T-cell (primary cell): ENCODE measurements around the gene BNC2. TPM values are rescaled to one million over a fixed set of nuclear protein-coding genes. Genes with fewer than 3 reads are reported as not detected.

Source experiments
- ATAC-seq, 4 experiments: fragments of 200-7000 bp in 3 of 4; fragments of 150-1000 bp in 1 of 4; cut with Tn5 transposase; replicated peaks in 1 of 4; 1 replicate in 3 of 4; 2 replicates in 1 of 4; pipeline ENCODE4 v1.10.0; 2021; ENCODE audit warnings: moderate library complexity in 3 of 4, mild to moderate bottlenecking in 2 of 4, moderate number of reproducible peaks in 1 of 4
- CTCF ChIA-PET, 2 donors: fragments of 300-600 bp; sonication (Branson Sonifier 250); formaldehyde crosslinking; loops; one replicate each; lab custom pipeline; 2022; ENCODE audit warnings: antibody characterized with exemption in 2 of 2; lab: Charles Lee
- POLR2A ChIA-PET, 2 donors: fragments of 300-600 bp; sonication (Branson Sonifier 250); formaldehyde crosslinking; loops; one replicate each; lab custom pipeline; 2022; ENCODE audit warnings: antibody characterized with exemption in 2 of 2; lab: Charles Lee
- DNase-seq, 35 experiments: peaks; one replicate each; pipeline versions ENCODE4 v3.0.0 to v3.0.0-alpha.2; 2013 to 2023
- H3K27ac ChIP-seq: one replicate; pipeline ENCODE4 v1.5.1; 2013; ENCODE audit warnings: low read length
- H3K27me3 ChIP-seq, 2 experiments: replicated peaks in 1 of 2; 1 replicate in 1 of 2; 2 replicates in 1 of 2; pipeline versions ENCODE4 v1.6.1 to v1.7.0; 2013; ENCODE audit warnings: low read length in 1 of 2, mixed read lengths in 1 of 2; ENCODE audit not compliant: control insufficient read depth in 2 of 2, insufficient read depth in 2 of 2; ENCODE audit errors: extremely low read depth in 1 of 2
- H3K36me3 ChIP-seq, 2 donors: 1 replicate in 1 of 2; 2 replicates in 1 of 2; pipeline versions ENCODE4 v1.6.1 to v1.7.0; 2013; ENCODE audit warnings: low read length in 1 of 2; ENCODE audit not compliant: control insufficient read depth in 2 of 2, insufficient read depth in 1 of 2; ENCODE audit errors: extremely low read depth in 1 of 2
- H3K4me1 ChIP-seq, 2 experiments: 1 replicate in 1 of 2; 2 replicates in 1 of 2; pipeline versions ENCODE4 v1.6.1 to v1.7.0; 2013; ENCODE audit warnings: low read length in 2 of 2, mixed read lengths in 1 of 2; ENCODE audit not compliant: insufficient read depth in 2 of 2, control insufficient read depth in 1 of 2; ENCODE audit errors: extremely low read depth in 1 of 2
- H3K4me3 ChIP-seq, 2 donors: 1 replicate in 1 of 2; 2 replicates in 1 of 2; pipeline versions ENCODE4 v1.5.1 to v1.7.0; 2013; ENCODE audit warnings: mild to moderate bottlenecking in 2 of 2, low read length in 1 of 2, moderate library complexity in 1 of 2; ENCODE audit not compliant: control insufficient read depth in 1 of 2; ENCODE audit errors: extremely low read depth in 1 of 2
- H3K9me3 ChIP-seq: 2 replicates; pipeline ENCODE4 v1.7.0; 2013
- H3K27ac Mint-ChIP-seq, 2 donors: one replicate each; pipeline ENCODE4 v1.8.0; 2020 to 2021; ENCODE audit warnings: mild to moderate bottlenecking in 2 of 2, mixed read lengths in 2 of 2
- H3K27me3 Mint-ChIP-seq, 2 donors: one replicate each; pipeline ENCODE4 v1.8.0; 2021 to 2022; ENCODE audit warnings: mixed read lengths in 2 of 2
- H3K36me3 Mint-ChIP-seq: one replicate; pipeline ENCODE4 v1.8.0; 2021; ENCODE audit warnings: mixed read lengths
- H3K4me1 Mint-ChIP-seq, 3 donors: one replicate each; pipeline ENCODE4 v1.8.0; 2020 to 2022; ENCODE audit warnings: mixed read lengths in 3 of 3, mild to moderate bottlenecking in 1 of 3
- H3K4me3 Mint-ChIP-seq, 3 donors: one replicate each; pipeline ENCODE4 v1.8.0; 2020 to 2022; ENCODE audit warnings: mild to moderate bottlenecking in 3 of 3, mixed read lengths in 3 of 3, moderate library complexity in 3 of 3
- H3K9me3 Mint-ChIP-seq, 3 donors: one replicate each; pipeline ENCODE4 v1.8.0; 2020 to 2022; ENCODE audit warnings: mixed read lengths in 3 of 3
- WGBS: methylation state at CpG from one replicate; pipeline ENCODE4 v1.1.5; 2013; ENCODE audit warnings: missing lambda C conversion rate; ENCODE audit not compliant: insufficient coverage; 5-methylcytosine and 5-hydroxymethylcytosine counted together
- total RNA-seq, 35 experiments: library from RNA in 6 of 35; stranded (reverse) in 6 of 35; fragments of 120-200 nt in 1 of 35; gene quantifications; one replicate each; pipeline versions ENCODE4 v1.2.1 to v1.2.4 and lab custom pipeline; 2013 to 2026

BNC2 gene
- total RNA-seq, 5 donors from 2014 or later (not counting 1 experiment from before 2014, with no cell fraction given) = 0.03 to 2.1 (median 0.57) TPM

DNA sequence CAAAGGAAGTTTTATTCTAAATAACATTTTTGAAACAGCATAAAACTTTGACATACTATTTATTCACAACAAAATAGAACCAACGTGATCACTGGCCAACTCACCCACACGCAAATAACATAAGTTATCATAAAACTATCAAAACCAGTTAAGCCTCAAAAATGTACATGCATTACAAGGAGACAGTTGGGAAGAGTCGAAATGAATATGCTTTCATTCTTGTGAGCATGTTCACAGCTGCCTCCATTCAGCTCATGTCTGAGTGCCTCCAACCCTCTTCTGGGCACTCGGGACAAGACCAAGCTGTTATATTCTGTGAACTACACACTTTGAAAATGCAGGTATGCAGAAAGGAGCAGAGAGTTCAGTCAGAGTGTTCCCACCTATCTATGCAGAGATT lies 284.9 kb downstream of the BNC2 start:
- Histone ChIP-seq H3K4me1 (no peaks in the 10 kb centered on the region), H3K27me3 (no peaks in the 10 kb centered on the region), H3K4me3 (no peak overlapping the region), H3K27ac (no peak overlapping the region), H3K9me3 (no peaks in the 10 kb centered on the region), H3K36me3 (no peaks in the 10 kb centered on the region)
- Mint-ChIP-seq H3K27ac (no peak overlapping the region), H3K36me3 (no peaks in the 10 kb centered on the region), H3K4me3 (no peak overlapping the region), H3K27me3 (no peaks in the 10 kb centered on the region), H3K4me1 (no peaks in the 10 kb centered on the region), H3K9me3 (peaks cover 0 to 14% (median 4%) of the 10 kb centered on the region in 3 donors)
- WGBS = 83% methylated on average over 2 of the region's 4 CpGs
- no peak for ATAC-seq
- POLR2A ChIA-PET = no interaction called here
- CTCF ChIA-PET = no interaction called here
- no peak for DNase-seq

DNA sequence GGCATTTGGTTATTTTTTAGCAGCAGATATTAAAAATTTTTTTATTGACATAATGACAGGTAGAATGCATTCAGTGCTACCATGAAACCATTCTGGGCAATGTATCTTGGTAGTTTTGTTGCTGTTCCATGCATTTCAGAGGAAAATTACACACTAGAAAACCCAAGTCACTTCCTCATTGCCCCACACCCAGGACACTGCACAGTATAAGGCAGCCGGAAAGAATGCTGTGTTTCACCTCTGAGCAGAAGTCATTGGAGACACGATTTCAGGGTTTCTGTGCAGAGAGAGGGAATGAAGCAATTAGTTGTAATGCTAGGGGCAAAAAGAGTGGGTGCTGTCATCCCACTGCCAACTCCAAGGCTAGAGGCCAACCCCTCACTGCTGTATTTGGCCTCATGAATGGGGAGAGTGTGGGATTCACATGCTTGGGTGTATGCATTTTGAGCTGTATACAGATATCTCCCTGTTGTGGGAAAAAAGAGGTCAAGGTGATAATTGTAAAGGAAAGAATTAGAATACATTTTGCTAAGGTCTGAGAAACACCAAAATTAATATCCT lies 290.5 kb downstream of the BNC2 start:
- Mint-ChIP-seq H3K4me1 (no peaks in the 10 kb centered on the region), H3K27me3 (no peaks in the 10 kb centered on the region), H3K27ac (no peak overlapping the region), H3K4me3 (no peak overlapping the region), H3K36me3 (no peaks in the 10 kb centered on the region), H3K9me3 (peaks cover 0 to 3% (median 0%) of the 10 kb centered on the region in 3 donors)
- no peak for ATAC-seq
- Histone ChIP-seq H3K36me3 (no peaks in the 10 kb centered on the region), H3K27ac (no peak overlapping the region), H3K9me3 (no peaks in the 10 kb centered on the region), H3K4me3 (no peak overlapping the region), H3K4me1 (no peaks in the 10 kb centered on the region), H3K27me3 (no peaks in the 10 kb centered on the region)
- CTCF ChIA-PET = no interaction called here
- POLR2A ChIA-PET = no interaction called here
- WGBS = no CpG with 5 or more reads among the region's 2 CpGs
- DNase-seq = no peak

- no peak for DNase-seq
- Histone ChIP-seq H3K9me3 (no peaks in the 10 kb centered on the region), H3K27me3 (no peaks in the 10 kb centered on the region), H3K27ac (no peak overlapping the region), H3K4me1 (no peaks in the 10 kb centered on the region), H3K36me3 (no peaks in the 10 kb centered on the region), H3K4me3 (no peak overlapping the region)
- ChIA-PET CTCF (no interaction called here), POLR2A (no interaction called here)
- WGBS = 77% methylated on average over 3 of the region's 3 CpGs
- ATAC-seq = no peak
- no peaks in the 10 kb centered on the region for H3K36me3 Mint-ChIP-seq
- H3K27me3 Mint-ChIP-seq = peaks cover 0 to 4% of the 10 kb centered on the region in 2 donors
- H3K9me3 Mint-ChIP-seq = peaks cover 0 to 3% (median 0%) of the 10 kb centered on the region in 3 donors
- H3K4me3 Mint-ChIP-seq = no peak overlapping the region
- no peak overlapping the region for H3K27ac Mint-ChIP-seq
- no peaks in the 10 kb centered on the region for H3K4me1 Mint-ChIP-seq
Measured at GRCh38 chr9:16575986-16576245, 294.6 kb downstream of the BNC2 start.

DNA sequence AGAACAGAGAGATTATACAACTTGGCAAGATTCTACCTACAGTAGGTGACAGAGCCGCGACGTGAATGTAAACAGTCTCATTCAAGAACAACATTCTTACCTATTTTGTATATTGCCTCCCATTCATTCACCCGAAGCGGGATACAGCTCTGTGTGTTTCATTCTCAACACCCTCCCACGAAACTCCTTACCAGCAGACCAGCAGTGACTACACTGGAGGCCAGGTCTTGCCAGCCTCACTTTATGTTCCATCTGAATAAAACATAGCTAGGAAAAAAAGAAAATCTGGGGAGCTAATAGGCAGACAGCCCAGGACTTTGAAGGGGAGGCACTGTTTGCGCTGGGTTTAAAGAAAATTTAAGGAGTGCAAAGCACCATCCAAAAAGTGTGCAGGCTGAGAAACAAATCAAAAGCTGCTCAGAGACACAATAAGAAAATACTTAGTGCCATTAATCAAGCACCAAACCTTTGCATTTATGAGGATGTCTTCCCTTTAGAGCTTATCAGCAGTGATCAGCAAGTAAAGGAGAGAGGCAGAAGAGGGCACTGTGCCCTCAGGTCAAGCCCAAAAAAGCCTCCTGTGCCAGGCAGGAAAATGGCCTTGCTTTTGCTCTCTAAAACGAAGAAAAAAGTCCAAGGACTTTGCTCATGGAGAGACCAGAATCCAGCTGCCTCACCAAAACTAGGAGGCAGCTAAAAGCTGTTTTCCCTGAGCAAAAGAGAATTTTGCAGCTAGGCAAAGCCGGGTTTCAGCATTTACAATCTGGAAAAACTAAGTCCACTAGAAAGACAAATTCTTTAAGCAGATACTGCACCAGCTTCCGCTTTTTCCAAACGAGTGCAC lies 295.1 kb downstream of the BNC2 start:
- no peaks in the 10 kb centered on the region for H3K27me3 ChIP-seq
- Mint-ChIP-seq H3K27me3 (peaks cover 0 to 4% of the 10 kb centered on the region in 2 donors), H3K27ac (no peak overlapping the region), H3K4me3 (no peak overlapping the region), H3K36me3 (no peaks in the 10 kb centered on the region), H3K4me1 (no peaks in the 10 kb centered on the region), H3K9me3 (peaks cover 0 to 3% (median 0%) of the 10 kb centered on the region in 3 donors)
- H3K4me3 ChIP-seq = no peak overlapping the region
- H3K27ac ChIP-seq = no peak overlapping the region
- no peaks in the 10 kb centered on the region for H3K4me1 ChIP-seq
- ATAC-seq (no peak), DNase-seq (no peak)
- no peaks in the 10 kb centered on the region for H3K9me3 ChIP-seq
- 67% methylated on average over 9 of the region's 11 CpGs for WGBS
- H3K36me3 ChIP-seq = no peaks in the 10 kb centered on the region
- CTCF ChIA-PET = no interaction called here
- POLR2A ChIA-PET = no interaction called here

- ATAC-seq = no peak
- Mint-ChIP-seq H3K4me3 (no peak overlapping the region), H3K9me3 (peaks cover 0 to 4% (median 3%) of the 10 kb centered on the region in 3 donors), H3K27ac (no peak overlapping the region), H3K4me1 (no peaks in the 10 kb centered on the region), H3K27me3 (peaks cover 0 to 4% of the 10 kb centered on the region in 2 donors), H3K36me3 (no peaks in the 10 kb centered on the region)
- POLR2A ChIA-PET = no interaction called here
- H3K4me1 ChIP-seq = no peaks in the 10 kb centered on the region
- H3K27me3 ChIP-seq = no peaks in the 10 kb centered on the region
- no peak overlapping the region for H3K4me3 ChIP-seq
- H3K9me3 ChIP-seq = no peaks in the 10 kb centered on the region
- CTCF ChIA-PET = no interaction called here
- H3K27ac ChIP-seq = no peak overlapping the region
- no peaks in the 10 kb centered on the region for H3K36me3 ChIP-seq
- no peak for DNase-seq
- WGBS = 100% methylated on average over 1 of the region's 5 CpGs
Measured at GRCh38 chr9:16572005-16572734, 298.3 kb downstream of the BNC2 start.

DNA sequence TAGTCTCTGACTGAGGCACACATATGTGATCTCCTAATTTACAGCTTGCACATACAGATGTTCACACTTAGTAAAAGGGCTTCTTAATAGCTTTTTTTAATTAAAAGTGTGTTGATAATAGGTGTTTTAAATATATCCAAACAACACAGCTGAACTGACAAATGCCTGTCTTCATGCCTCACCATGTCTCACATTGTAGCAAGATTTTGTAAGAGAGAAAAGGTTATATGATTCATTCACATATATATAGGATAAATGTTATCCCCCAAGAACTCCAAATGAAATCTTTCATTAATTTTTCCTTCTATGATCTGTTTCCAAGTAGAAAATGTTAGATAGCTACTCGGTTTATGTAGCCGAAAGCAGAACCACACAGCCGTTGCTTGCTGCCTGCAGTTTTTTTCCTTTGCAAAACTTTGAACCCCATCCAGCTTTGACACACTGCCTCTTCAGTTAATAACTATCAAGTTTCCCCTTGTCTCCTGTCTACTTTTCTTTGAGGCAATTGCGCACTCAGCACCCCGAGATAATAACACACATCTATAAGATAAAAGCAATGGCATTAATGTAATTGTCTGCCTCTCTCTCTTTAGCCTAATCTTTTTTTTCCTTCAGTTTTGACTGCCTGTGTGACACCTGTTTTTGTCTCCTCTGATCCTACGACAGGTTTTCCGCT lies 299.2 kb downstream of the BNC2 start:
- Histone ChIP-seq H3K36me3 (no peaks in the 10 kb centered on the region), H3K9me3 (no peaks in the 10 kb centered on the region), H3K4me1 (no peaks in the 10 kb centered on the region), H3K4me3 (no peak overlapping the region), H3K27me3 (no peaks in the 10 kb centered on the region), H3K27ac (no peak overlapping the region)
- H3K4me1 Mint-ChIP-seq = no peaks in the 10 kb centered on the region
- H3K36me3 Mint-ChIP-seq = no peaks in the 10 kb centered on the region
- DNase-seq = no peak
- peaks cover 0 to 8% (median 3%) of the 10 kb centered on the region in 3 donors for H3K9me3 Mint-ChIP-seq
- H3K27ac Mint-ChIP-seq = no peak overlapping the region
- ChIA-PET CTCF (no interaction called here), POLR2A (interaction anchor here in 1 of 2 donors (0.5 kb wide), 1 partner anchor 118 kb away, joined by 9 read pairs; no protein-coding TSS in a partner anchor)
- 88% methylated on average over 4 of the region's 7 CpGs for WGBS
- H3K4me3 Mint-ChIP-seq = no peak overlapping the region
- no peak for ATAC-seq
- peaks cover 0 to 4% of the 10 kb centered on the region in 2 donors for H3K27me3 Mint-ChIP-seq
